HCT116 (cell line): ENCODE results near the gene IZUMO1. TPM values are rescaled to one million over a fixed set of nuclear protein-coding genes. Genes with fewer than 3 reads are reported as not detected.

ENCODE experiments used
- ATAC-seq: fragments of 200-7000 bp; cut with Tn5 transposase; 2 replicates; pipeline ENCODE4 v1.9.1; 2020; ENCODE audit warnings: mild to moderate bottlenecking, moderate library complexity
- BruUV-seq: library from RNA; stranded (reverse); fragments of 400-500 nt; replicated peaks from 2 replicates; lab custom pipeline; 2021; lab: Mats Ljungman, UMichigan
- CTCF ChIA-PET: fragments of 300-600 bp; sonication (Branson Sonifier 250); formaldehyde crosslinking; loops from one replicate; lab custom pipeline; 2021; ENCODE audit warnings: antibody characterized with exemption; lab: Charles Lee
- POLR2A ChIA-PET: fragments of 300-600, 350-600 bp; sonication (Branson Sonifier 250); formaldehyde crosslinking; loops from one replicate; lab custom pipeline; 2021; ENCODE audit warnings: antibody characterized with exemption; lab: Charles Lee
- RAD21 ChIA-PET, 2 experiments: fragments of 300-600 bp; sonication (Branson Sonifier 250); formaldehyde crosslinking; loops; one replicate each; lab custom pipeline; 2023; ENCODE audit warnings: low total read pairs in 2 of 2; ENCODE audit not compliant: uncharacterized antibody in 2 of 2, unreplicated experiment in 2 of 2, low non-redundant PET in 1 of 2; lab: Charles Lee
- DNase-seq: peaks from one replicate; pipeline ENCODE4 v3.0.0-alpha.2; 2010; ENCODE audit warnings: low read depth, low spot score
- H2AFZ ChIP-seq: fragments of 200-600 bp; shearing (Covaris generic), sonication (generic); 2 replicates; pipeline ENCODE4 v1.6.1; 2017; ENCODE audit warnings: low read depth, mixed run types, mixed read lengths, antibody characterized with exemption, low read length; ENCODE audit not compliant: poor library complexity, severe bottlenecking
- H3K27ac ChIP-seq: 2 replicates; pipeline ENCODE4 v1.5.1; 2012; ENCODE audit warnings: low read depth, low read length
- H3K27me3 ChIP-seq: fragments of 200-600 bp; sonication (generic); 2 replicates; pipeline ENCODE4 v1.6.1; 2016; ENCODE audit warnings: mixed run types, low read length, mixed read lengths; ENCODE audit not compliant: insufficient read depth
- H3K36me3 ChIP-seq, 2 experiments: fragments of 200-500 bp in 1 of 2; fragments of 200-600 bp in 1 of 2; sonication (Bioruptor generic) in 1 of 2; sonication (generic) in 1 of 2; 2 replicates each; pipeline versions ENCODE4 v1.5.1 to v1.6.1; 2014 to 2016; ENCODE audit warnings: low read length in 2 of 2, inconsistent platforms in 1 of 2, mixed read lengths in 1 of 2, mixed run types in 1 of 2; ENCODE audit not compliant: insufficient read depth in 2 of 2, control insufficient read depth in 1 of 2
- H3K4me1 ChIP-seq, 2 experiments: fragments of 200-600 bp in 1 of 2; sonication (generic) in 1 of 2; 2 replicates each; pipeline versions ENCODE4 v1.5.1 to v1.6.1; 2012 to 2017; ENCODE audit warnings: low read length in 2 of 2, inconsistent platforms in 1 of 2, mild to moderate bottlenecking in 1 of 2, mixed read lengths in 1 of 2, mixed run types in 1 of 2, moderate library complexity in 1 of 2; ENCODE audit not compliant: insufficient read depth in 2 of 2, control insufficient read depth in 1 of 2
- H3K4me2 ChIP-seq: fragments of 200-600 bp; sonication (generic); 2 replicates; pipeline ENCODE4 v1.6.1; 2017; ENCODE audit warnings: mixed run types, low read length, mixed read lengths
- H3K4me3 ChIP-seq, 2 experiments: fragments of 200-600 bp in 1 of 2; sonication (generic) in 1 of 2; replicated peaks in 1 of 2; 2 replicates each; pipeline ENCODE4 v1.5.1; 2011 to 2016; ENCODE audit warnings: low read length in 2 of 2, control low read depth in 1 of 2, low read depth in 1 of 2, mild to moderate bottlenecking in 1 of 2, mixed read lengths in 1 of 2, mixed run types in 1 of 2
- H3K79me2 ChIP-seq: fragments of 200-600 bp; sonication (generic); 2 replicates; pipeline ENCODE4 v1.6.1; 2017; ENCODE audit warnings: mild to moderate bottlenecking, mixed run types, low read length, moderate library complexity, mixed read lengths; ENCODE audit not compliant: insufficient read depth
- H3K9ac ChIP-seq: fragments of 200-600 bp; sonication (generic); 2 replicates; pipeline ENCODE4 v1.6.1; 2016; ENCODE audit warnings: low read length, mixed read lengths
- H3K9me2 ChIP-seq: fragments of 200-600 bp; sonication (generic), shearing (Covaris generic); 2 replicates; pipeline ENCODE4 v1.6.1; 2017; ENCODE audit warnings: mixed run types, mild to moderate bottlenecking, moderate library complexity; ENCODE audit not compliant: insufficient read depth
- H3K9me3 ChIP-seq, 2 experiments: fragments of 200-500 bp in 1 of 2; fragments of 200-600 bp in 1 of 2; sonication (Bioruptor generic) in 1 of 2; sonication (generic) in 1 of 2; 2 replicates each; pipeline ENCODE4 v1.6.1; 2014 to 2017; ENCODE audit warnings: low read length in 2 of 2, mixed read lengths in 2 of 2, inconsistent platforms in 1 of 2, low read depth in 1 of 2, mild to moderate bottlenecking in 1 of 2, mixed run types in 1 of 2, moderate library complexity in 1 of 2; ENCODE audit not compliant: control insufficient read depth in 1 of 2, insufficient read depth in 1 of 2
- H4K20me1 ChIP-seq: fragments of 200-600 bp; sonication (generic), shearing (Covaris generic); 2 replicates; pipeline ENCODE4 v1.6.1; 2017; ENCODE audit warnings: mixed run types, mild to moderate bottlenecking, moderate library complexity; ENCODE audit not compliant: insufficient read depth
- ATF3 ChIP-seq: IDR thresholded peaks from 2 replicates; pipeline ENCODE4 v1.6.1; 2012
- CTCF ChIP-seq, 3 experiments: fragments of 200-600 bp in 1 of 3; sonication (generic) in 1 of 3; IDR thresholded peaks in 2 of 3; conservative IDR thresholded peaks in 1 of 3; 2 replicates each; pipeline ENCODE4 v1.5.1; 2012 to 2017; ENCODE audit warnings: low read depth in 2 of 3, low read length in 2 of 3, antibody characterized with exemption in 1 of 3, borderline replicate concordance in 1 of 3, control low read depth in 1 of 3, mild to moderate bottlenecking in 1 of 3, mixed read lengths in 1 of 3, mixed run types in 1 of 3, moderate library complexity in 1 of 3; ENCODE audit not compliant: insufficient read depth in 1 of 3
- EGR1 ChIP-seq: IDR thresholded peaks from 2 replicates; pipeline ENCODE4 v1.6.1; 2012; ENCODE audit warnings: low read depth
- EZH2phosphoT487 ChIP-seq: fragments of 200-600 bp; IDR thresholded peaks from 2 replicates; pipeline ENCODE4 v1.6.1; 2018; ENCODE audit warnings: antibody characterized with exemption, borderline replicate concordance
- MAX ChIP-seq: IDR thresholded peaks from 2 replicates; pipeline ENCODE4 v1.6.1; 2012
- POLR2A ChIP-seq: IDR thresholded peaks from 2 replicates; pipeline ENCODE4 v1.7.0; 2011; ENCODE audit warnings: borderline replicate concordance; ENCODE audit not compliant: insufficient read depth, insufficient read length; ENCODE audit errors: extremely low read depth
- POLR2AphosphoS5 ChIP-seq: IDR thresholded peaks from 2 replicates; pipeline ENCODE4 v1.6.1; 2011; ENCODE audit warnings: mild to moderate bottlenecking, low read depth, low read length, moderate library complexity
- REST ChIP-seq: IDR thresholded peaks from 2 replicates; pipeline ENCODE4 v1.6.1; 2012; ENCODE audit warnings: low read depth
- SIN3A ChIP-seq: IDR thresholded peaks from 2 replicates; pipeline ENCODE4 v1.6.1; 2012; ENCODE audit warnings: low read depth
- SRF ChIP-seq: IDR thresholded peaks from 2 replicates; pipeline ENCODE4 v1.6.1; 2012; ENCODE audit warnings: low read depth
- YY1 ChIP-seq: IDR thresholded peaks from 2 replicates; pipeline ENCODE4 v1.6.1; 2011; ENCODE audit warnings: low read length, low read depth, moderate library complexity, mild to moderate bottlenecking; ENCODE audit not compliant: insufficient replicate concordance; ENCODE audit errors: extremely low read depth
- intact Hi-C: fragments of 100-400 bp; cut with micrococcal nuclease; formaldehyde crosslinking; loops from 2 replicates; pipeline ENCODE4 v1.10.0; 2022
- total RNA-seq: library from RNA; stranded (reverse); gene quantifications from one replicate; pipeline ENCODE4 v1.2.1, GENCODE V29; 2021; ENCODE audit not compliant: unreplicated experiment

IZUMO1 gene
- total RNA-seq, 1 experiment from 2014 or later = 1.7 TPM

- POLR2A ChIA-PET = no interaction called here
- TF ChIP-seq POLR2AphosphoS5 (no peak), CTCF (IDR thresholded peaks at IDR 0.05 in 2 of 3, conservative IDR thresholded peaks at IDR 0.05 in 1 of 3; ENCODE audit: borderline replicate concordance in 1 of 3, insufficient read depth in 1 of 3, low read depth in 2 of 3, low read length in 2 of 3) (no peak), EZH2phosphoT487 (no peak), SRF (no peak), MAX (no peak), ATF3 (no peak), REST (no peak), POLR2A (no peak), YY1 (no peak), EGR1 (no peak), SIN3A (no peak)
- no peaks in the 10 kb centered on the region for H4K20me1 ChIP-seq
- H2AFZ ChIP-seq = no peak overlapping the region
- no peaks in the 10 kb centered on the region for H3K9me2 ChIP-seq
- peaks cover 2% of the 10 kb centered on the region; the same call in 1 of the 2 replicates for H3K79me2 ChIP-seq
- DNase-seq = no peak
- intact Hi-C loops = no loop called here
- H3K27ac ChIP-seq = no peak overlapping the region
- no peak overlapping the region for H3K4me3 ChIP-seq
- peaks cover 25 to 27% of the 10 kb centered on the region in 2 experiments for H3K4me1 ChIP-seq
- no peak for ATAC-seq
- H3K9ac ChIP-seq = no peak overlapping the region
- H3K36me3 ChIP-seq = no peaks in the 10 kb centered on the region
- RAD21 ChIA-PET = no interaction called here
- H3K4me2 ChIP-seq = no peak overlapping the region
- no peaks in the 10 kb centered on the region for H3K9me3 ChIP-seq
- H3K27me3 ChIP-seq = no peaks in the 10 kb centered on the region
- no TSS peak for BruUV-seq
- CTCF ChIA-PET = no interaction called here
Observed at GRCh38 chr19:48757089-48757675, 10.5 kb upstream of the IZUMO1 start.
